Inferior parietal cortex (tissue), 1 donor: Measurements from ENCODE around the gene GOLGA8M.
"Not testable (repeated sequence)": the region's sequence is repeated elsewhere in the genome, so short reads cannot be mapped to it uniquely, and the experiment has no call there.

Experiments
- DNase-seq: peaks from one replicate; pipeline ENCODE4 v3.0.0-alpha.2; 2016; ENCODE audit errors: extremely low spot score

The GOLGA8M gene, protein sequence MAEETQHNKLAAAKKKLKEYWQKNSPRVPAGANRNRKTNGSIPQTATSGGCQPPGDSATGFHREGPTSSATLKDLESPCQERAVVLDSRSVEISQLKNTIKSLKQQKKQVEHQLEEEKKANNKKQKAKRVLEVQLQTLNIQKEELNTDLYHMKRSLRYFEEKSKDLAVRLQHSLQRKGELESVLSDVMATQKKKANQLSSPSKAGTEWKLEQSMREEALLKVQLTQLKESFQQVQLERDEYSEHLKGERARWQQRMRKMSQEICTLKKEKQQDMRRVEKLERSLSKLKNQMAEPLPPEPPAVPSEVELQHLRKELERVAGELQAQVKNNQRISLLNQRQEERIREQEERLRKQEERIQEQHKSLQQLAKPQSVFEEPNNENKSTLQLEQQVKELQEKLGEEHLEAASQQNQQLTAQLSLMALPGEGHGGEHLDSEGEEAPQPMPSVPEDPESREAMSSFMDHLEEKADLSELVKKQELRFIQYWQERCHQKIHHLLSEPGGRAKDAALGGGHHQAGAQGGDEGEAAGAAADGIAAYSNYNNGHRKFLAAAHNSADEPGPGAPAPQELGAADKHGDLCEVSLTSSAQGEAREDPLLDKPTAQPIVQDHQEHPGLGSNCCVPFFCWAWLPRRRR

GRCh38 chr15:28712270-28712669 lies at the start of gene GOLGA8M:
Gene GOLGA8M (minus strand): TSS chr15:28712421. CDS start chr15:28712323, 98 bp downstream.
- not testable (repeated sequence) for DNase-seq

- not testable (repeated sequence) for DNase-seq
Observed at GRCh38 chr15:28742890-28743289, 30.7 kb upstream of the GOLGA8M start.

DNA sequence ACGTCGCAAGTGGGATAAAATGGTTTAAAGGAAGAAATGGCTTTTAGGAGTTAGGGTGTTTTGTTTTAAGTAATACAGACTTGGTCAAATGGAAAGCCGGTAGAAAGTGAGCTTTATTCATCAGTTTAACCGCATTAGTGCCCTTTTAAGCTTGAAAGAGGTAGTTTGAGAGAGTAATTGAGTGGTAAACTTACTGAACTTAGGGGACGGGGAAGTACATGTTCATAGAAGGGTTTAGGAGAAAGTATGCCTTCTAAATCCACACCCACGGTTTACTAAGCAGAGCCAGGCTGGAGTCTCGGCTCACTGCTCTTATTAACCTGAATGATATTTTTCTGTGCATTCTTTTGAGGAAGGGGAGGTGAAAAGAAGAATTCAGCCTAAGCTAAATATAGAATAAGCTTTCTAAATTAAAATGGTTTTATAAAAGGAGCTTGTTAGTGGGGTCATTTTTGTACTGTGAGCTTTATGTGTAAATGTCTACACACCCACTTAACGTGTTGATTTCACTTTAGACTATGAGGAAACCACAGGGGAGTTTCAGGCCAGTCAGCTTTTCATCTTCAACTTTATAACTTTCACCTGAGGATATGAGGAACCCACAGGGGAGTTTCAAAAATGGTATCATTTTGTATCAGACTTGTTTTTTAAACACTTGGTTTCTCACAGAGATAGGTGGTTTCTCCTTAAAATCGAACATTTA lies 26.5 kb upstream of the GOLGA8M start:
- not testable (repeated sequence) for DNase-seq

GRCh38 chr15:28738200-28738561 lies 26.0 kb upstream of the GOLGA8M start:
- not testable (repeated sequence) for DNase-seq

DNA sequence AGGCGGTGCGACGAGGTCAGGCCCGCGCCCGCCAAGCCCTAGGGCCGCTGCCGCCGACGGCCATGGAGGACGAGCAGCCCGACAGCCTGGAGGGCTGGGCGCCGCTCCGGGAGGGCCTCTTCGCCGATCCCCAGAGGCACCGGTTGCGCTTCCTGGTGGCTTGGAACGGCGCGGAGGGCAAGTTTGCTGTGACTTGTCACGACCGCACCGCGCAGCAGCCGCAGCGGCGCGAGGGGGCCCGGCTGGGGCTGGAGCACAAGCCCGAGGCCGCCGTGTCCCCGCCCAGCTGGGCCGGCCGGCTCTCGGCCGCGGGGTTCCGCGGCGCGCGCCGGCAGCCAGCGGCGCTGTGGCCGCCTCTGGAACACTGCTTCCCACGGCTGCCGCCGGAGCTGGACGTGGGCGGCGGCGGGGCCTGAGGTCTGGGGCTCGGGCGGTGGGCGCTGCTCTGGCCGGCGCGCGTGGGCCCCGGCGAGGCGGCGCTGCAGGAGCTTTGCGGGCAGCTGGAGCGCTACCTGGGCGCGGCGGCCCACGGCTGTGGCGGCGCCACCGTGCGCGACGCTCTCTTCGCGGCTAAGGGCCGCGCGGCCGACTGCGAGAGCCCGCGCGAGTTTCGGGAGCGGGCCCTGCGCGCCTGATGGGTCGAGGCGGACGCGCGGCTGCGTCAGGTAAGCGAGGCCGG lies 25.4 kb upstream of the GOLGA8M start:
- not testable (repeated sequence) for DNase-seq

DNA sequence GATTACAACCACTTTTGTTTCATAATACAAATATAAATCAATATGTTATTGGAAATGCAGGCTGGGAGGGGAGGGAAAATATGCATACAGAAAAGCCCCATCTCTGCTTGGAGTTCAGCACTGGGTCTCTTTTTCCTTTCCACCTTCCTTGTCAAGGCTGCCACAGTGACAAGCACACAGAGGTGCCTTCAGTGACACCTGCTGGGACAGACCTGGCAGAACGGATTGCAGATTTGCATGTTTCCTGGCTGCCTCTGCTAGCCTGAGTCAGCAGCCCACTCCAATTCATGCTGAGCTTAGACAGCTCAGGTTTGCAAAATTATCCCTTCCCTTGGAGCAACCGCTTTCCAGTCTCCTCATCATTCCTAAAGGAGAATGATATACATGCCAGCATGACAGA lies 15.8 kb upstream of the GOLGA8M start:
- not testable (repeated sequence) for DNase-seq

DNA sequence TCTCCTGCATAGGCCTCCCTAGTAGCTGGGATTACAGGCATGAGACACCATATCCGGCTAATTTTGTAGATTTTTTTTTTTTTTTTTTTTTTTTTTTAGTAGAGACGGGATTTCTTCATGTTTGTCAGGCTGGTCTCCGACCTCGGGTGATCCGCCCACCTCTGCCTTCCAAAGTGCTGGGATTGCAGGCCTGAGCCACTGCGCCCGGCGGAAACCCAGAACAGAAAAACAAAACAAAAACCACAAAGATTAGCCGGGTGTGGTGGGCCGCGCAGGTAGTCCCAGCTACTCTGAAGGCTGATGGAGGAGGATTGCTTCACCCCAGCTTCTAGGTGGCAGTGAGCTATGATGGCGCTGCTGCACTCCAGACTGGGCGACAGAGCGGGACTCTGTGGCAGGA lies 14.8 kb upstream of the GOLGA8M start:
- not testable (repeated sequence) for DNase-seq

GRCh38 chr15:28726102-28726501 lies 13.9 kb upstream of the GOLGA8M start:
- no peak for DNase-seq

DNA sequence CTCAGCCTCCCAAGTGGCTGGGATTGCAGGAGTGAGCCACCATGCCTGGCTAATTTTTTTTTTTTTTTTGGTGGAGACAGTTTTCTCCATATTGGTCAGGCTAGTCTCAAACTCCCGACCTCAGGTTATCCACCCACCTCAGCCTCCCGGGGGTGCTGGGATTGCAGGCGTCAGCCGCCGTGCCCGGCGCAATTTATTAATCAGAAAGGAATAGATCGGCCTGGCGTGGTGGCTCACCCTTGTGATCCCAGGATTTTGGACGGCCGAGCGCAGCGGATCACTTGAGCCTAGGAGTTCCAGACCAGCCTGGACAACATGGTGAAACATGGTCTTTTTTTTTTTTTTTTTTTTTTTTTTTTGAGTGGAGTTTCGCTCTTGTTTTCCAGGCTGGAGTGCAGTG lies 13.3 kb upstream of the GOLGA8M start:
- DNase-seq = no peak

- DNase-seq = not testable (repeated sequence)
Observed at GRCh38 chr15:28723986-28724385, 11.8 kb upstream of the GOLGA8M start.

DNA sequence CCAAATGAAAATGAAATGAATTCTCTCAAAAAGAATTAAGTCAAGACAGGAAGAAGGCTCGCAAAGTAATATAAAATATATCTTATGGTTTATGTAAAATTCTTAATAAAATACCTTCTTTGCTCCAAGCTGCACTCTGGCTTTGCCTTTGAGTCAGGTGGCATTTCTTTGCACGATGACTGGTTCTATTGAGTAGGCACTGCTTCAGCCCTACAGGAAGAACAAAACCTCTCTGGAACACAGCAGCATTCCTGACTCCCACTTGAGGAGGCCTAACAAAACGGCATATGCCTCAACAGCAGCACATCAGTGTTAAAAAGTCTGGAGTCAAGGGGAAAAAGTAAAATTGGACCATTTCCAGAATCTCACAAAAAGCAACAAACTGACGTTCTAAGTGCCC lies 7.4 kb upstream of the GOLGA8M start:
- not testable (repeated sequence) for DNase-seq

- not testable (repeated sequence) for DNase-seq
Observed at GRCh38 chr15:28718576-28718975, 6.4 kb upstream of the GOLGA8M start.

DNA sequence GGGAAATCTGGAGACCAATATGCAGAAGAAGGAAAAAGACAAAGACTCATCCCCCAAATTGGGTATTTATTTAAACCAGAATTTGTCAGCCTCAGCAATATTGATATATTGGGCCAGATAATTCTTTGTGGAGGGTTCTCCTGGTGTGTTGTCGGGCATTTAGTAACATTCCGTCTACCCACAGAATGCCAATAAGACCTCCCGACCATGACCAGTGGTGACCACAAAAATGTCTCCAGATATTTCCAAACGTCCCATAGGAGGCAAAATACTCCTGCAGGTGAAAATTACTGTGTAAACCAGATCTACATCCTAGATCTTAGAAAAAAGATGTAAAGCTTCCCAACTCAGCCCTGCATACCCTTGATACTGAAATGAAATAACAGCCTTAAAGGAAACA lies 2.0 kb upstream of the GOLGA8M start:
- DNase-seq = not testable (repeated sequence)

DNA sequence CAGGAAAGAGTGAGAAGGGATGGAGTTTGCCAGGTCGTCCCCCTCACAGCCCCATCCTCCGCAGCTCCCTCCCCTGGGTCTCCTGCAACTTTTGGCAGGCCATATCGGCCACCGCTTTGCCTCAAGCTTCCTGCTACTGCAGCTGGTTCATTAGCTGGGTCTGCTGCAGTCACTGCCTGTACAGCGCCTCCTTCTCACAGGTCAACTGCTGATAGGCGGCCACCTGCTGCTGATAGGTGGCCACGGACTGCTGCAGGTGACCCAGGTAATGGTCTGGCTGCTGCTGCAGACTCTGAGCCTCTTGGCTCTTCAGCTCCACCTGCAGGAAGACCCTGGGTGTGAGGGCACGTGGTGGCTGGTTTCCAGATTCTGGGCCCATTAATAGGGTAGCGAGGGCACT lies 8.3 kb downstream of the GOLGA8M start:
- not testable (repeated sequence) for DNase-seq

- DNase-seq = not testable (repeated sequence)
Observed at GRCh38 chr15:28702427-28702826, 9.8 kb downstream of the GOLGA8M start.

DNA sequence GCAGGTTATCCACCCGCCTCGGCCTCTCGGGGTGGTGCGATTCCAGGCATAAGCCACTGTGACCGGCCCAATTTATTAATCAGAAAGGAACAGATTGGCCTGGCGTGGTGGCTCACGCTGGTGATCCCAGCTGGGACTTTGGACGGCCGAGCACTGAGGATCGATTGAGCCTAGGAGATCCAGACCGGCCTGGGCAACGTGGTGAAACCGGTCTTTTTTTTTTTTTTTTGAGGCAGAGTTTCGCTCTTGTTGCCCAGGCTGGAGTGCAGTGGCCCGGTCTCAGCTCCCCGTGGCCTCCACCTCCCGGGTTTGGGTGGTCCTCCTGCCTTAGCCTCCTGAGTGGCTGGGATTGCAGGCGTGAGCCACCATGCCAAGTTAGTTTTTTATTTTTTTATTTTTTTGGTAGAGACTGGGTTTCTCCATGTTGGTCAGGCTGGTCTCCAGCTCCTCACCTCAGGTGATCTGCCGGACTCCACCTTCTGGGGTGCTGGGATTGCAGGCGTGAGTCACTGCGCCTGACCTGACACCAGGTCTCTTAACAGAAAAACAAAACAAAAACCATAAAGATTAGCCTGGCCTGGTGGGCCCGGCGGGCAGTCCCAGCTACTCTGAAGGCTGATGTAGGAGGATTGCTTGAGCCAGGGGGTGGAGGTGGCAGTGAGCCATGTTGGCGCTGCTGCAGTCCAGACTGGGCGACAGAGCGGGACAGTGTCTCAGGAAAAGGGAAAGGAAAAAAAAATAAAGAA lies 18.0 kb downstream of the GOLGA8M start:
- DNase-seq = not testable (repeated sequence)

DNA sequence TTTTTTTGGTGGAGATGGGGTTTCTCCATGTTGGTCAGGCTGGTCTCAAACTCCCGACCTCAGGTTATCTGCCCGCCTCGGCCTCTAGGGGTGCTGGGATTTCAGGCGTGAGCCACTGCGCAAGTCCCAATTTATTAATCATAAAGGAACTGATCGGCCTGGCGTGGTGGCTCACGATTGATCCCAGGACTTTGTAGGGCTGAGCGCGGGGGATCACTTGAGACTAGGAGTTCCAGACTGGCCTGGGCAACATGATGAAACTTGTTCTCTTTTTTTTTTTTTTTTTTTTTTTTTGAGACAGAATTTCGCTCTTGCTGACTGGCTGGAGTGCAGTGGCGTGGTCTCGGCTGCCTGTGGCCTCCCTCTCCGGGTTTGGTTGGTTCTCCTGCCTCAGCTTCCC lies 19.2 kb downstream of the GOLGA8M start:
- not testable (repeated sequence) for DNase-seq

DNA sequence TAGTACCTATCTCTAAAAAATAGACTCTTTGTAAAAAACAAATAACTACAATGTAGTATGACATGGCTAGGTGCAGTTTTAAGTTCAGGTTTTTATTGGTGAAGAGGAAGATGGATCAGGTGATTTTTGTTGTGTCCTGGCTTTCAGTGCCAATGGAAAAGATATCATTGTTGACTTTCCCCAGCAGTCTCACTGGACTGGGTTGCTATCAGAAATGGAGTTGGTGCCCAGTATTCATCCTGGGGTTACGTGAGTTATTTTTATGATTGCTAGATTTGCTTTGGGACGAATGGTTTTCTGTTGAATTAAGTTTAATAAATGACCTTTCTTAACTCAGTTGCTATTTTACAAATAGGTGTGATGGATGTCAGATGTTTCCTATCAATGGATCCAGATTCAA lies 38.7 kb downstream of the GOLGA8M start:
- DNase-seq = not testable (repeated sequence)

DNA sequence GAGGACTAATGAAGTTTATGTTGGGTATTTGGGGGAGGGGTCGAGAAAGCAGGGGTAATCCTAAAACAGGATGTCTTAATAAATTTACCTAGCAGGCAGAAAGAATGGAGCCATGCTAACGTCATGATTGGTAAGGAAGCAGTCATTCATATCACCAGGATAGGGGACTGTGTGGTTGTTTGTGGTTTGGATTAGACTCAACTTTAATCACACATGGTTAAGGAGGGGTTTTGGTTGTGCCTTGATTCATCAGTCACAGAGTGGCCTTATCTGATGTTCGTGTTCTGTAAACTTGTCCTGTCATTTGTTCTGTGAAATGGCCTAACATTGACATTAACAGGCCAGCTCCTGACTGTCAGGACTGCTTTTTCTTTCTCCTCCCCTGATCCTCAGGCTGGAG lies 40.1 kb downstream of the GOLGA8M start:
- DNase-seq = not testable (repeated sequence)

DNA sequence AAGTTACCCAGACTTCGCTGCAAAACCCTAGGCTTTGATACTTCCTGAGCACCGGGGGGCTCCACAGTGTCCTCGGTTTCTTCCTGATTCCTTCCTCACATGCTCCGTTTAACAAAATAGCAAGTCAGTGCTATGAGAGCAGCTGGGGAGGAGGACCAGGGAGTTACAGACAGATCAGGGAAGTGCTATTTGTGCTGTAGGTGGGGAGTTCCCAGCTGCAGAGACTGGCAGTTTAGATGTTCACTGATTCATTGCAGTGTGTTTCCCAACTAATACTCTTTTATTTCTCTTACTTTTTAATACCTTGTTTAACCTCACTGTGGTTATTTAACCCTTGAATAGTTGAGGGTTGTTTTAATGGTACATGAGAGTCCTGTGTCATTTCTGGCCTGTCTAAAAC lies 45.8 kb downstream of the GOLGA8M start:
- not testable (repeated sequence) for DNase-seq

GRCh38 chr15:28664575-28664974 lies 47.6 kb downstream of the GOLGA8M start:
- DNase-seq = not testable (repeated sequence)
